Activated gamma-delta T cell (primary cell): ENCODE data around the gene OR52M1.
"Not testable (repeated sequence)": the region's sequence is repeated elsewhere in the genome, so short reads cannot be mapped to it uniquely, and the experiment has no call there.

ENCODE experiments used
- DNase-seq: peaks from one replicate; lab custom pipeline; 2025; lab: John Stamatoyannopoulos, UW
- total RNA-seq, 2 donors: gene quantifications; one replicate each; lab custom pipeline; 2026; lab: John Stamatoyannopoulos, UW

Gene OR52M1
- 0 reads per million in 2 donors for total RNA-seq

- no peak for DNase-seq
Measured at GRCh38 chr11:4544891-4545290, at the start of gene OR52M1. TSS of gene OR52M1 (plus strand) at chr11:4545191. CDS start at chr11:4545191, 0 bp downstream.

- no peak for DNase-seq
Measured at GRCh38 chr11:4495487-4495886, 49.5 kb upstream of the OR52M1 start.

- no peak for DNase-seq
Measured at GRCh38 chr11:4495986-4496385, 49.0 kb upstream of the OR52M1 start.

- no peak for DNase-seq
Measured at GRCh38 chr11:4496557-4497248, 48.3 kb upstream of the OR52M1 start.

GRCh38 chr11:4508886-4509285, 36.1 kb upstream of the OR52M1 start:
- DNase-seq: no peak

GRCh38 chr11:4511282-4512245, 33.4 kb upstream of the OR52M1 start:
- DNase-seq: no peak

GRCh38 chr11:4514196-4514595, 30.8 kb upstream of the OR52M1 start:
- DNase-seq: no peak

- DNase-seq: no peak
Measured at GRCh38 chr11:4522339-4522738, 22.7 kb upstream of the OR52M1 start.

GRCh38 chr11:4522752-4523151, 22.2 kb upstream of the OR52M1 start:
- DNase-seq: no peak

GRCh38 chr11:4523666-4524065, 21.3 kb upstream of the OR52M1 start:
- no peak for DNase-seq

GRCh38 chr11:4527926-4528325, 17.1 kb upstream of the OR52M1 start:
- no peak for DNase-seq

GRCh38 chr11:4531686-4532085, 13.3 kb upstream of the OR52M1 start:
- DNase-seq: not testable (repeated sequence)

- no peak for DNase-seq
Measured at GRCh38 chr11:4539603-4540219, 5.3 kb upstream of the OR52M1 start.

GRCh38 chr11:4541071-4541470, 3.9 kb upstream of the OR52M1 start:
- DNase-seq: no peak

- DNase-seq: no peak
Measured at GRCh38 chr11:4543561-4543960, 1.4 kb upstream of the OR52M1 start.

- DNase-seq: no peak
Measured at GRCh38 chr11:4546878-4547277, 1.9 kb downstream of the OR52M1 start.

GRCh38 chr11:4547416-4547815, 2.4 kb downstream of the OR52M1 start:
- DNase-seq: no peak

GRCh38 chr11:4551346-4551979, 6.5 kb downstream of the OR52M1 start:
- no peak for DNase-seq

GRCh38 chr11:4559527-4560440, 14.8 kb downstream of the OR52M1 start:
- DNase-seq: no peak

- DNase-seq: no peak
Measured at GRCh38 chr11:4560467-4560866, 15.5 kb downstream of the OR52M1 start.

GRCh38 chr11:4565371-4565770, 20.4 kb downstream of the OR52M1 start:
- no peak for DNase-seq
